ENCODE data around the gene PAWR. TPM values are rescaled to one million over a fixed set of nuclear protein-coding genes. Genes with fewer than 3 reads are reported as not detected.

The PAWR gene
- total and polyA plus RNA-seq, 9 of the 15 experiments (the other 6 are each of a cell fraction or from before 2014, with no cell fraction given): 0.82 TPM; not detected in 8

DNA sequence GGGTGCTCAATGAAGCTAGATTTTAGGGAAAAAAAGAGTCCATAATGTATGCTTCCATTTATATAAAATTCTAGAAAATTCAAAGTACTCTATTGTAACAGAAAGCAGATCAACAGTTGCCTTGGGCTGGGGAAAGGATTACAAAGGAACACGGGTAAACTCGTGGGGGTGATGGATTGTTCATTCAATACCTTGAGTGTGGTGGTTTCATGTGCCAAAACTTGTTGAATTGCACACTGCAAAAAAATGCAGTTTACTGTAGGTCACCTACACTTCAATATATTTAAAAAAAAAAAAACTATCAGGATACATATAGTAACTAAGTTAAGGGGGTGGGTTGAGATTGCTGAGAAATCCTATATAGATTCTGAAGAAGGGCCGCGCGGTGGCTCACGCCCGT is 33.6 kb downstream of the PAWR start (continued):
- no peak for TF ChIP-seq FOXK1 (CRISPR knock-in tag; IDR thresholded peaks at IDR 0.05; ENCODE audit: borderline replicate concordance)
- TF ChIP-seq ATF7 (IDR thresholded peaks at IDR 0.05): no peak
- TF ChIP-seq ATF3 (IDR thresholded peaks at IDR 0.05): no peak
- no peak for TF ChIP-seq ATF3 (CRISPR knock-in tag; conservative IDR thresholded peaks at IDR 0.05)
- TF ChIP-seq SRSF3 (IDR thresholded peaks at IDR 0.05; ENCODE audit: insufficient read depth, low read length): no peak
- no peak for TF ChIP-seq ZFP36 (IDR thresholded peaks at IDR 0.05; ENCODE audit: low read depth, low read length, partially characterized antibody)
- TF ChIP-seq ZNF324 (CRISPR knock-in tag; IDR thresholded peaks at IDR 0.05): no peak

GRCh38 chr12:79655036-79655435 is 35.7 kb downstream of the PAWR start:
- in situ Hi-C loops (cut with MboI): no loop called here
- Histone ChIP-seq H3K4me2 (ENCODE audit: insufficient read depth, low read length) (no peak overlapping the region), H3K27ac (ENCODE audit: extremely low read depth, low read depth, low read length) (no peak overlapping the region), H2AFZ (ENCODE audit: low read depth, low read length) (no peak overlapping the region), H3K9me3 (replicated peaks; ENCODE audit: control insufficient read depth, insufficient read depth, low read depth, low read length) (no peaks in the 10 kb centered on the region), H3K9me1 (ENCODE audit: control insufficient read depth, insufficient read depth, low read length) (no peaks in the 10 kb centered on the region), H3K4me3 (no peak overlapping the region), H4K20me1 (replicated peaks; ENCODE audit: control insufficient read depth, insufficient read depth, low read length) (no peaks in the 10 kb centered on the region), H3K27me3 (ENCODE audit: control insufficient read depth in 2 of 2, insufficient read depth in 2 of 2, low read length in 2 of 2) (no peaks in the 10 kb centered on the region), H3K79me2 (ENCODE audit: control insufficient read depth, insufficient read depth, low read length) (no peaks in the 10 kb centered on the region), H3K36me3 (ENCODE audit: control insufficient read depth, insufficient read depth, low read length) (no peaks in the 10 kb centered on the region), H3K9ac (ENCODE audit: insufficient read depth in 1 of 2, low read depth in 2 of 2, low read length in 2 of 2) (no peak overlapping the region), H3K4me1 (replicated peaks in 1 of 2; ENCODE audit: control insufficient read depth in 2 of 2, insufficient read depth in 2 of 2, low read length in 2 of 2) (no peaks in the 10 kb centered on the region)
- no TSS peak for BruUV-seq (replicated peaks)
- DNase-seq (ENCODE audit: extremely low read depth in 1 of 4, low spot score in 3 of 4) (no peak), ATAC-seq (no peak), FAIRE-seq (no peak)
- ChIA-PET POLR2A (no interaction called here), CTCF (ENCODE audit: low intra/inter-chr PET ratio) (no interaction called here)
- TF ChIP-seq FUS (optimal IDR thresholded peaks at IDR 0.05; ENCODE audit: low read depth, low read length) (no peak), MTA1 (IDR thresholded peaks at IDR 0.05; ENCODE audit: borderline replicate concordance) (no peak), MAFG (tag; conservative IDR thresholded peaks at IDR 0.05) (no peak), ZNF263 (CRISPR knock-in tag; IDR thresholded peaks at IDR 0.05; ENCODE audit: borderline replicate concordance) (no peak), TAF1 (IDR thresholded peaks at IDR 0.05; ENCODE audit: control insufficient read depth, extremely low read depth, insufficient read depth, low read length, severe bottlenecking) (no peak), ZNF696 (CRISPR knock-in tag; conservative IDR thresholded peaks at IDR 0.05) (no peak), PHF21A (IDR thresholded peaks at IDR 0.05; ENCODE audit: borderline replicate concordance, low read depth) (no peak), KLF6 (CRISPR knock-in tag; IDR thresholded peaks at IDR 0.05; ENCODE audit: borderline replicate concordance) (no peak), U2AF1 (optimal IDR thresholded peaks at IDR 0.05; ENCODE audit: low read depth, low read length) (no peak), ARID1B (IDR thresholded peaks at IDR 0.05) (no peak)
- 0% methylated on average over 2 of the region's 2 CpGs for WGBS (ENCODE audit: insufficient coverage, low coverage, missing lambda C conversion rate)
- intact Hi-C loops (cut with micrococcal nuclease): no loop called here

Measured in K562 (cell line).